Stimulated activated effector memory CD8-positive, alpha-beta T cell treated with anti-CD3 and anti-CD28 coated beads, Interleukin-12 subunit alpha, Interleukin-12 subunit beta, amount 100 ng/mL, for 72 hours (primary cell): ENCODE measurements around the gene NPAS2.

Source experiments
- ATAC-seq: fragments of 150-1000 bp; cut with Tn5 transposase; 2 replicates; pipeline ENCODE4 v1.10.0; 2021
- DNase-seq, 2 donors: peaks; one replicate each; pipeline ENCODE4 v3.0.0; 2021 to 2022; ENCODE audit warnings: low spot score in 2 of 2
- H3K27ac Mint-ChIP-seq: one replicate; pipeline ENCODE4 v1.8.0; 2022; ENCODE audit warnings: mild to moderate bottlenecking, mixed read lengths
- H3K36me3 Mint-ChIP-seq: one replicate; pipeline ENCODE4 v1.8.0; 2022; ENCODE audit warnings: mild to moderate bottlenecking, mixed read lengths
- H3K4me1 Mint-ChIP-seq: one replicate; pipeline ENCODE4 v1.8.0; 2022; ENCODE audit warnings: mixed read lengths
- H3K4me3 Mint-ChIP-seq: one replicate; pipeline ENCODE4 v1.8.0; 2022; ENCODE audit warnings: mild to moderate bottlenecking, mixed read lengths
- H3K9me3 Mint-ChIP-seq: one replicate; pipeline ENCODE4 v1.8.0; 2022; ENCODE audit warnings: mixed read lengths

The NPAS2 gene

GRCh38 chr2:101003278-101003775 is 183.4 kb downstream of the NPAS2 start:
- DNase-seq, result no peak

GRCh38 chr2:101004620-101005325 is 184.8 kb downstream of the NPAS2 start:
- peaks cover 57% of the 10 kb centered on the region for H3K4me1 Mint-ChIP-seq
- peak overlapping the region; percentile 96 for H3K27ac Mint-ChIP-seq
- peaks cover 81% of the 10 kb centered on the region for H3K36me3 Mint-ChIP-seq
- ATAC-seq, result no peak
- H3K4me3 Mint-ChIP-seq, result peak overlapping the region; percentile 92
- no peak for DNase-seq
- H3K9me3 Mint-ChIP-seq, result no peaks in the 10 kb centered on the region

More at GRCh38 chr2:101003278-101003775, 183.4 kb downstream of the NPAS2 start:
- ATAC-seq, result no peak
- Mint-ChIP-seq H3K27ac (peak overlapping the region; percentile 96), H3K4me3 (peak overlapping the region; percentile 92), H3K36me3 (peaks cover 66% of the 10 kb centered on the region), H3K9me3 (no peaks in the 10 kb centered on the region), H3K4me1 (peaks cover 57% of the 10 kb centered on the region)

GRCh38 chr2:101006065-101006715 is 186.3 kb downstream of the NPAS2 start:
- Mint-ChIP-seq H3K4me1 (peaks cover 63% of the 10 kb centered on the region), H3K4me3 (peak overlapping the region; percentile 92), H3K36me3 (peaks cover 95% of the 10 kb centered on the region), H3K27ac (peak overlapping the region; percentile 96), H3K9me3 (no peaks in the 10 kb centered on the region)
- ATAC-seq (no peak), DNase-seq (peak in 1 of 2 donors; percentile 12)

- ATAC-seq (peak; percentile 54), DNase-seq (peak in 1 of 2 donors; percentile 34)
- H3K36me3 Mint-ChIP-seq, result peaks cover 100% of the 10 kb centered on the region
- H3K4me1 Mint-ChIP-seq, result peaks cover 70% of the 10 kb centered on the region
- H3K4me3 Mint-ChIP-seq, result no peak overlapping the region
- no peaks in the 10 kb centered on the region for H3K9me3 Mint-ChIP-seq
- H3K27ac Mint-ChIP-seq, result peak overlapping the region; percentile 74
Measured at GRCh38 chr2:101007415-101008345, 187.7 kb downstream of the NPAS2 start.

- H3K9me3 Mint-ChIP-seq, result no peaks in the 10 kb centered on the region
- H3K27ac Mint-ChIP-seq, result peak overlapping the region; percentile 71
- no peak for ATAC-seq
- no peak for DNase-seq
- peaks cover 90% of the 10 kb centered on the region for H3K36me3 Mint-ChIP-seq
- no peak overlapping the region for H3K4me3 Mint-ChIP-seq
- H3K4me1 Mint-ChIP-seq, result peaks cover 42% of the 10 kb centered on the region
Measured at GRCh38 chr2:101011152-101011551, 191.2 kb downstream of the NPAS2 start.

GRCh38 chr2:101012054-101012705 is 192.2 kb downstream of the NPAS2 start:
- no peak for DNase-seq
- H3K4me3 Mint-ChIP-seq, result no peak overlapping the region
- H3K36me3 Mint-ChIP-seq, result peaks cover 80% of the 10 kb centered on the region
- no peak overlapping the region for H3K27ac Mint-ChIP-seq
- no peaks in the 10 kb centered on the region for H3K9me3 Mint-ChIP-seq
- peak; percentile 82 for ATAC-seq
- peaks cover 36% of the 10 kb centered on the region for H3K4me1 Mint-ChIP-seq

- ATAC-seq (no peak), DNase-seq (peak; percentile 20 to 60)
- Mint-ChIP-seq H3K4me3 (no peak overlapping the region), H3K4me1 (peaks cover 30% of the 10 kb centered on the region), H3K9me3 (no peaks in the 10 kb centered on the region), H3K27ac (no peak overlapping the region), H3K36me3 (peaks cover 74% of the 10 kb centered on the region)
Measured at GRCh38 chr2:101012706-101013181, 192.8 kb downstream of the NPAS2 start.

GRCh38 chr2:101014264-101014857 is 194.4 kb downstream of the NPAS2 start:
- no peak for ATAC-seq
- H3K4me1 Mint-ChIP-seq, result peaks cover 25% of the 10 kb centered on the region
- no peak for DNase-seq
- no peak overlapping the region for H3K27ac Mint-ChIP-seq
- no peaks in the 10 kb centered on the region for H3K9me3 Mint-ChIP-seq
- peaks cover 71% of the 10 kb centered on the region for H3K36me3 Mint-ChIP-seq
- H3K4me3 Mint-ChIP-seq, result no peak overlapping the region

GRCh38 chr2:101017371-101017770 is 197.4 kb downstream of the NPAS2 start:
- DNase-seq, result no peak
- Mint-ChIP-seq H3K4me1 (peaks cover 7% of the 10 kb centered on the region), H3K27ac (no peak overlapping the region), H3K36me3 (peaks cover 52% of the 10 kb centered on the region), H3K9me3 (no peaks in the 10 kb centered on the region), H3K4me3 (no peak overlapping the region)
- no peak for ATAC-seq

- Mint-ChIP-seq H3K4me3 (no peak overlapping the region), H3K4me1 (no peaks in the 10 kb centered on the region), H3K36me3 (peaks cover 41% of the 10 kb centered on the region), H3K9me3 (no peaks in the 10 kb centered on the region), H3K27ac (peak overlapping the region; percentile 76)
- no peak for ATAC-seq
- DNase-seq, result no peak
Measured at GRCh38 chr2:101018934-101019333, 199.0 kb downstream of the NPAS2 start.

- no peak for DNase-seq
- Mint-ChIP-seq H3K36me3 (peaks cover 25% of the 10 kb centered on the region), H3K9me3 (no peaks in the 10 kb centered on the region), H3K27ac (no peak overlapping the region), H3K4me1 (no peaks in the 10 kb centered on the region), H3K4me3 (no peak overlapping the region)
- ATAC-seq, result no peak
Measured at GRCh38 chr2:101022221-101022620, 202.3 kb downstream of the NPAS2 start.

- Mint-ChIP-seq H3K4me1 (no peaks in the 10 kb centered on the region), H3K27ac (no peak overlapping the region), H3K9me3 (no peaks in the 10 kb centered on the region), H3K36me3 (peaks cover 19% of the 10 kb centered on the region), H3K4me3 (no peak overlapping the region)
- DNase-seq (no peak), ATAC-seq (no peak)
Measured at GRCh38 chr2:101023327-101024107, 203.6 kb downstream of the NPAS2 start.

GRCh38 chr2:101025561-101025960 is 205.6 kb downstream of the NPAS2 start:
- Mint-ChIP-seq H3K27ac (no peak overlapping the region), H3K9me3 (no peaks in the 10 kb centered on the region), H3K4me3 (no peak overlapping the region), H3K4me1 (no peaks in the 10 kb centered on the region), H3K36me3 (peaks cover 5% of the 10 kb centered on the region)
- DNase-seq (no peak), ATAC-seq (no peak)

- Mint-ChIP-seq H3K4me1 (no peaks in the 10 kb centered on the region), H3K9me3 (no peaks in the 10 kb centered on the region), H3K27ac (no peak overlapping the region), H3K4me3 (no peak overlapping the region), H3K36me3 (peaks cover under 1% of the 10 kb centered on the region)
- DNase-seq (no peak), ATAC-seq (no peak)
Measured at GRCh38 chr2:101026253-101026701, 206.3 kb downstream of the NPAS2 start.
